GM18868 (cell line): ENCODE data around the gene MATN3.

Experiments
- ATAC-seq: cut with Tn5 transposase; IDR thresholded peaks from one replicate; pipeline ENCODE4 v1.9.1; 2021; ENCODE audit warnings: mild to moderate bottlenecking, moderate library complexity; ENCODE audit not compliant: unreplicated experiment

MATN3 gene

GRCh38 chr2:20037660-20038059 lies 25.2 kb upstream of the MATN3 start:
- no peak for ATAC-seq

GRCh38 chr2:20035955-20036666 lies 23.6 kb upstream of the MATN3 start:
- no peak for ATAC-seq

DNA sequence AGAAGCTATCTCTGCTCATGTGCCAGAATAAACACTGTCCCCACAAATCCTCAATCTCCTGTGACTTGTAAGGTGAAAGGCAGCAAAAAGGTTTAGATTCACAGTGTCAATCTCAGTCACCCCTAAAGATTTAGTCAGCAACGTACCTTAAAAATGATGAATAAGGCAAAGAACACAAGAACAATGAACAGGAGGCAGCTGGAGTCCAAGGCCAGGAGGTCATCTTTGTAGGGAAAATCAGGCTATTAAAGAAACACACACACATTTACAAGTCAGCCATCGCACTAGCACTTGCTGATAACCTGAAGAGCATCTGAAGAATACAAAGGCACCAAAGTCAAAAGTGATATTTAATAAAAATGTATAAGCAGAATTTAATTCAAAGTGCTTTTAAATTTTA lies 22.4 kb upstream of the MATN3 start:
- ATAC-seq, result no peak

DNA sequence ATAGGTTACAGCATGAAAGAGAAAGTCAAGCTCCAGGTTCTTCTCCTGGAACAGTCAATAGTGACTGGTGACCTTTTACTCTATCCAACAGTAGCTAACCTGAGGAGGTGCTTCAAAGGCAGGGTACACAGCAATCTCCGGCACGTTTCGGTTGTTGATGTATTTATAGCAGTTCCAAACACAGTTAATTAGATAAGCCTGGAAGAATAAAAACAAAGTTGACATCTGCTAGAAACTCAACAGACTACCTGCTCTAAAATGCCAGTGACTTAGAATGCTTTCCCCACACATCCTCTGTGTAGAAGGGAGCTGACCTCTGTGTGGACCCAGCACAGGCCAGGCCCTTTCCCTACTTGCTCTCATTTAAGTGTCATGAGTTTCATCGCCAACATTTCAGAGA lies 21.8 kb upstream of the MATN3 start:
- no peak for ATAC-seq

GRCh38 chr2:20033322-20033721 lies 20.9 kb upstream of the MATN3 start:
- no peak for ATAC-seq

DNA sequence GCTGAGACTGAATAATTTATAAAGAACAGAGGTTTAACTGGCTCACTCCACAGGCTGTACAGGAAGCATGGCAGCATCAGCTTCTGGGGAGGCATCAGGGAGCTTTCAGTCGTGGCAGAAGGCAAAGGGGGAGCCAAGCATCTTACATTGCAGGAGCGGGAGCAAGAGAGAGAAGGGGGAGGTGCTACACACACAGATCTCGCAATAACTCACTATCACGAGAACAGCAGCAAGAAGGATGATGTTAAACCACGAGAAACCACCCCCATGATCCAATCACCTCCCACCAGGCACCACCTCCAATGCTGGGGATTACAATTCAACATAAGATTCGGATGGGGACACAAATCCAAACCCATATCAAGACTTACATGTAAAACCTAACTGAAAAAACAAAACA lies 17.8 kb upstream of the MATN3 start:
- ATAC-seq, result no peak

DNA sequence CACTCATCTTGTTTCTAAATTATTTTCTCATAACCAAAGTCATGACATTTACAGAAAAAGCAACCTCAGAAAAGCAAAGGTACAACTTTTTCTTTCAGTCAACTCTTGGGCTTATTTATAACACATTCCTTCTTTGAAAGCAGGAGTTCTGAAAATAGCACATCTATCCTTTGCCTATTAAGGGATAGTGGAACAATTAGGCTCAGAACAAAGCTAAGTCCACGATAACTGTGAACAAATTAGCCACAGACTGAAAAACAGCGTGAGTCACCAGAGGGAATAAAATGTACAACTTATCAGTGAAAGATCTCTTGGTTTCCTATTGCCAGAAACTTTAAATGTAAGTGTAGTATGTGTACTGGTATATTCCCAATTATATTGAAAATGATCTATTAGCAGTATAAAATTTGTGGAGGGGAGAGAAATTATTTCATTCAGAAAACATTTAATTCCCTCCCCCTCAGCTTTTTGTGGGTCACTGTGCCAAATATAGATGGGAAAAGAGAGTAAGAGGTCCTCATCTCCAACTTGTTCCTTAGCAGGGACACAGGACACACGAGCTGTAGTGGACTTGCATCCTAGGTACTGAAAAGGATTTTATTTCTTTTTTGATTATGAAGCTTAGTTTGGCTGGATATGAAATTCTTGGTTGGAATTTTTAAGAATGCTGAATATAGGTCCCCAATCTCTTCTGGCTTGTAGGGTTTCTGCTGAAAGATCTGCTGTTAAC lies 15.4 kb upstream of the MATN3 start:
- no peak for ATAC-seq

DNA sequence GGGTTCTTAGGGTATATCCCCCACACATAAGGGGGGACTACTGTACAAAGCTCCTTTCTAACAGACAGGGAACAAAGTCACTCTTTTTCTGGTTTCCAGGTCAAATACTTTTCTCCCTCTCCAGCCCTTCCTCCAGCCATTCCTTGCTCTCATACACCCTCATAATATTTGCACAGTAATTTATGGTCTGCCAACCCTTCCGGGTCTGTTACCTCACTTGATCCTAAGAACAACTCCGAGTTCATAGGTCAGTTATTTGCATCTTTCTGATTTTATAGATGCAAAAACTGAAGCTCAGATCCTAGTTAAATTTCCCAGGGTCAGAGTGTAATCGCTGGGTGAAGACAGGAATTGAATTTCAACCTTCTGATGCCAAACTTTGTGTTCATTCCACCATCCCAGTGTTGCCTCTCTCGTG lies 14.8 kb upstream of the MATN3 start:
- ATAC-seq, result no peak

- no peak for ATAC-seq
Measured at GRCh38 chr2:20025065-20025786, 12.8 kb upstream of the MATN3 start.

GRCh38 chr2:20023688-20024087 lies 11.2 kb upstream of the MATN3 start:
- no peak for ATAC-seq

GRCh38 chr2:20021405-20022009 lies 9.0 kb upstream of the MATN3 start:
- ATAC-seq, result no peak

- no peak for ATAC-seq
Measured at GRCh38 chr2:20019747-20020146, 7.3 kb upstream of the MATN3 start.

DNA sequence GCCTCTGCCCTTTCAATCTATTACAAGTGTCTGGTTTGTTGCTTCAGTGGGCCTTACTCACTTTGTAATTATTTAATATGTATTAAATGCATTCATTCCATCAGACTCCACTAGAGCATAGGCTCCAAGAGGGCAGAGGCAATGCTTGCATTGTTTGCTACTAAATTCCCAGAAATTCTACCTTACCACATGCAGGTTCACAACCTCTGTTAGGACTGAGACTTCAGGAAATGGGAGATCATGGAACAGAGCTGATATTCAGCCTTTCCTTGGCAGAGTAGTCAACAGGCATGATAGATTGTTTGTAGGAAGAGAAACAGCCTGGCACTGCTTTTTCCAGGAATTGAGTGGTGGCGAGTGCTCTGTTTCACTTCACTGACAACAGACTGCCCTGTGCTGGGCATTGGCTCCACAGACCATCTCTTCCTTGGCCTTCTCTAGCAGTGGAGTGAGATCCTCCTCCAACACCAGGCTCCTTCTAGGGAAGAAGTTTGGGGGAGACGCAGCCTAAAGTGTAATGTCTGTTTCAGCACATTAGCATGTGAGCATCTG lies 6.2 kb upstream of the MATN3 start:
- no peak for ATAC-seq

GRCh38 chr2:20016346-20016745 lies 3.9 kb upstream of the MATN3 start:
- no peak for ATAC-seq

DNA sequence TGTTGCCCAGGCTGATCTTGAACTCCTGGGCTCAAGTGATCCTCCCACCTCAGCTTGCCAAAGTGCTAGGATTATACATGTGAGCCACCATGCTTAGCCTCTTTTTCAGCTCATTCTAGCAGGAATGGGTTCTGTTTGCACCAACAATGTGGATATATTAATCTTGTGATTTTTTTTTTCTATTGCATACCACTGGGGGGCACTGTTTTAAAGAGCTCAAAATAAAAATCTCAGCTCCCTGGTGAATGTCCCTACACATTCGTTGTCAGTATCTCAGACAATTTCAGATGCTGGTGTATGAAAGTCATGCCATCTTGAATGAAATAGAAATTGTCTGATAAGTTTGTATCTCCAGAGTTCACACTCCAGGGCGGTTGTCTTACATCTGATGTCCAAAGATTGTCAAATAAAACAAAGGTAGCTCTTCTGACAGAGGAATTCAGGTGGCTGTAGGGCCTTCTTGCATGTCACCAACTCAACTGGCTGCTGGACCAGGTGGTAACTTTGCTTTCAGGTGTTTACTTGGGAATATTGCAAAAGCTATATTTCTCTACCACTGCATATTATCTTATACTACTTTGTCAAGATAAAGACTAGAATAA lies 3.1 kb upstream of the MATN3 start:
- ATAC-seq, result no peak

DNA sequence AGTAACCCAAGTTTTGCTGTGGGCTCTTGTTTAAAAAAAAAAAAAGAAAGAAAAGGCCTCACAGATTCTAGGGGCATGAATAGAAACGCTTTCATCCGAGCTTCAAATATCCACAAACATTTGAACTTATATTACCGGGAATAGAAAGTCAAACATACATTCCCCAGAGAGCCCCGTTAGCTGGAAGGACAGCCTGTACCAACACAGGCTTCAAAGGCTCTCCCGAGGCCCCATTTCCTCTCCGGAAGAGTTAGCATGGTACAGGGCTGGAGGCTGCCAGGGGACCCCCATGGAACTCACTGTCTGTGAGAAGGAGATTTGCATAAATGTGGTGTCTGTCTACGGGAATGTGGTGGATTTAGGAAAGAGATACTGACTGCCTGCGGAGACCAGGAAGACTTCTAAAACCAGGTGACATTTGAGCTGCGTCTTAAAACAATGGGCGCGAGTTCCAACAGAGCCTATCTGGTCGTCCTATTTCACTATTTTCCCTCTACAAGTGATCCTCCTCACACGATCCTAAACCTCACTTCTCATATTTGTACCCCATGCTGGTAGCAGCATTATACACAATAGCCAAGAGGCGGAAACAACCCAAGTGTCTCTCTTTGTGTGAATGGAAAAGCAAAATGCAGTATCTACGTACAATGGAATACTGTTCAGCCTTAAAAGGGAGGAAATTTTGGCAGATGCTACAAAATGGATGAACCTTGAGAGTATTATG lies 820 bp upstream of the MATN3 start:
- ATAC-seq, result no peak

GRCh38 chr2:20012032-20012281 lies 511 bp downstream of the MATN3 start:
- ATAC-seq, result no peak

- ATAC-seq, result no peak
Measured at GRCh38 chr2:20011276-20012031, 1.0 kb downstream of the MATN3 start.

DNA sequence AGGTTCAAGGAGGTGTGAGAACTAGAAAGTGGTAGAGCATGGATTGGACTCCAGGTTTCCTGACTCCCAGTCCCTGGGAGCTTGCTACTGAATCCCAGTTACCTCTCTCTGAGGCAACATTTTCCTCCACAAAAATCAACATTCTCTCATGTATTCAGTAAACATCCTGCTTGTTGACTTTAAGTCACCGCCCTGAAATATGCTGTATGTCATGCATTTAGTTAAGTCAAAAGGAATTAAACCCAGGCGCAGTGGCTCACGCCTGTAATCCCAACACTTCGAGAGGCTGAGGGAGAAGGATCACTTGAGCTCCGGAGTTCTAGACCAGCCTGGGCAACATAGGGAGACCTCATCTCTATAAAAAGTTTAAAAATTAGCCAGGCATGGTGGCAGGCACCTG lies 3.8 kb downstream of the MATN3 start:
- no peak for ATAC-seq
